CD4-positive, alpha-beta T cell treated with Interleukin-21 for 1 hour (primary cell): ENCODE data around the gene SSTR4.

ENCODE experiments used
- DNase-seq: peaks from one replicate; pipeline ENCODE4 v3.0.0-alpha.2; 2020

SSTR4 gene

GRCh38 chr20:23068283-23068682 is 33.2 kb downstream of the SSTR4 start:
- DNase-seq: no peak

DNA sequence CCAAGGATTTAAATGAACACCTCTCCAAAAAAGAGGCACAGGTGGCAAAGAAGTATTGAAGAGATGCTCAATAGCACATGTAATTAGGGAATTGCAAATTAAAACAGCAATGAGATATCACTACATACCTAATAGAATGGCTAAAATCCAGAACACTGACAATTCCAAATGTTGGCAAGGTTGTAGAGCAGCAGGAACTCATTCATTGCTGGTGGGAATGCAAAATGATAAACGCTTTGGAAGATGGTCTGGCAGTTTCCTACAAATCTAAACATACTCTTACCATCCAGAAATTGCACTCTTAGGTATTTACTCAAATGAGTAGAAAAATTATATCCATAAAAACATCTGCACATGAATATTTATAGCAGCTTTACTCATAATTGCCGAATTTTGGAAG is 34.0 kb downstream of the SSTR4 start:
- DNase-seq: no peak

DNA sequence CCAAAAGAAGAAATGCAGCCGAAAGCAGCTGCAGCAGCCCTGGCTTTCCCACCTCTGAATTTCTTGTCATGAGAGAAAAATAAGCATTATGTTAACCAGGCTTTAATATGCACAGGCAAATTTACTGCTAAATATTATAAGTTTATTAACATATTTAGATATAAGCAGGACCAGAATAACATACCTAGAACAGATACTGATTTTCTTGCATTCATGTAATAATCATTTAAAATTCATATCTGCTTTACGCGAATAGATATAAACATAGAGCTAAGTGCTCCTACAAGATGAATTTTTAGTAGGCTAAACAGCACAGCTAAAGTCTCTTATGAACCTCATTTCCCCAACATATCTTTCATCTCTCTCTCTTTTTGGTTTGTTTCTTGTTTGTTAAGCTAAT is 36.3 kb downstream of the SSTR4 start:
- DNase-seq: no peak

DNA sequence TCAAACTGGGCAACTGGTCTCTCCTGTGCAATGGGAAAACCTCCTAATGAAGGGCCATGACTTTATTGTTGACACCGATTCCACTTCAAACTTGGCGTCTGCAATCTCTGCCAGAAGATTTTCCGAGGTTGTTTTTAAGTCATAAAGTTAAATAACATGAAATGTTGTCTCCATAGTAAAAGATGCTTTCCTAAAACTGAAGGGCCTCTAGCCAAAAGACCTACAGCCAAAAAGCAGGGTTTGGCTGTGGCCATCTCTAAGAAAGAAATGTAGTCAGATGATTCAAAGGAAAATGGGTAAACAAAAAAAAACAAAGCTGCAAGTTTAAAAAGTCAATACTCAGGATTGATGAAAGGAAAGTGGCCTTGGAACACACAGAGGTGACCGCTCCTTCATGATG is 36.9 kb downstream of the SSTR4 start:
- DNase-seq: no peak

- DNase-seq: no peak
These were observed 37.9 kb downstream of the SSTR4 start for GRCh38 chr20:23072892-23073586.

DNA sequence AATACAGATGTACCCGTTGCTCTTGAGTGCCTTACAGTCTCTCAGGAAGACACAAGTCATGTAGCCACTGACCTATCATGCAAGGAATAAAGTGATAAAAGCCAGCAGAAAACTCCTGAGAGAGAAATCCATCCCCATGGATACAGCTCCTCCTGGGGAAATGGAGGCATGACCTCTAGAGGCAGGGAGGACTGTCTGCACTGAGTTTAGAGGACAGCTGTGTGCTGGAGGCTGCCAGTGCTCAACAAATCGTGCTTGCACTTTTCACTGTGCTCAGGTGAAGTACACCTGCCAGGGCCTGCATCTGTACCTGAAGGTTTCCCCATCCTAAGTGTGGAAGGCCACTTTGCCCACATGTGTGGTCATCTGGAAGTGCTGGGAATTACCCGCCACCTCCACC is 38.9 kb downstream of the SSTR4 start:
- no peak for DNase-seq

DNA sequence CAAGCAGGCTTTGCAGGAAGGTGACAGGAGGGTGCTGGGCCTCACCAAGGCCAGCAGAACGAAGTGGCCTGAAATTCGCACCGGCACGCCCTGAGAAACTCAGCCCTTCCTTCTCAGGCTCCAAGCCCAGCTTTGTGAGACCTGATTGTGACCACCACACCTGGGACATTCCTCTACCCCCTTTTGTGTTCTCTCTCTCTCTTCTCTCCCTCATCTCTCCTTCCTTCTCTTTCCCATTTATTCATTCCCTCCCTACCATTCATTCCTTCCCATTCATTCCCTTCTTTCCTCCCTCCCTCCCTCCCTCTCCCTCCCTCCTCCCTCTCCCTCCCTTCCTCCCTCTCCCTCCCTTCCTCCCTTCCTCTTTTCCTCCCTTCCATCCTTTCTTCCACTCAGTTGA is 42.2 kb downstream of the SSTR4 start:
- no peak for DNase-seq

DNA sequence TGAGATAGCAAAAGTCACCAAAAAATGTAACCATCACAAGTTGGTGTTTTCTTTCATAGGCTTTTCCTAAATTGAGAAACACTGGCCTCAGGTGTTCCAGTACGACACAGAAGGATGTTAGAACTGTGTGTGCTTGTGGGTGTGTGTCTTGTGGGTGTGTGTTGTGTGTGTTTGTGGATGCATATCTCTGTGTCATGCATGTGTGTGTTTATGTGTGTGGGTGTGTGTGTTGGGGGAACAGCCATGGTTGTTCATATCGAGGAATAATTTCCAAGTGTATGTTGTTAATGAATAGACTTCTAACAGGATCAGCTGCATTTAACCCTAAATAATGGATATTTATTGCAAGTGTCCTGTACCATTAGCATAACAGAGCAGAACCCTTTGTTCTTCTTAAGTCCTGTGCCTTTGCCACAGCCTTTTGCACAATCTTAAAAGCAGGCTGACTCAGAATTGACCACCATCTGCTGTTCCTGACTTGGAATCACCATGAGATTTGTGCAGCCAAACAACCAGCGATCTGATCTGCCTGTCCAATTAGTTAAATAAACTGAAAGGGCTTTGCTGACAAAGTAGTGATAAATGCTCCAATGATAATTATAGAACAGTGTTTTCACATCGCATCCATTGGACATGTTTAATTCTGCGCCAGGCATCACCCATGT is 43.4 kb downstream of the SSTR4 start:
- DNase-seq: no peak

GRCh38 chr20:23079016-23079351 is 43.9 kb downstream of the SSTR4 start:
- no peak for DNase-seq

- DNase-seq: no peak
These were observed 44.8 kb downstream of the SSTR4 start for GRCh38 chr20:23079926-23080325.

DNA sequence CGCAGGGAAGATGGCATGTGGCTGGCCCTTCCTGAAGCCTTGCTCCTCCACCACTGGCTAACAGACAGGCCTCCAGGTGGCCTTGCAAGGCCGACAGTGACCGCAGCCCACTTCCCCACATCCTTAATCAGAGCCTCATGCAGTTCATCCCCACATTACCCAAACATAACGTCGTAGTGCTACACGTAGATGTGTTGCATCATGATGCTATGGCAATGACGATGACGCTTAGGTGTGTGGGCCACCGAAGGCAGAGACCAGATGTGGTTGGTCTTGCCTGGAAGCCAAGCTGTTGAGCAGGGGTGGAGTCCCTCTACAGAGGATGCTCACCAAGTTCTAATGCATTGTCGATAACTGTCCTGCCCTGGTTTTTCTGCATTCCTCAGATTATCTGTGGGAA is 45.4 kb downstream of the SSTR4 start:
- no peak for DNase-seq

DNA sequence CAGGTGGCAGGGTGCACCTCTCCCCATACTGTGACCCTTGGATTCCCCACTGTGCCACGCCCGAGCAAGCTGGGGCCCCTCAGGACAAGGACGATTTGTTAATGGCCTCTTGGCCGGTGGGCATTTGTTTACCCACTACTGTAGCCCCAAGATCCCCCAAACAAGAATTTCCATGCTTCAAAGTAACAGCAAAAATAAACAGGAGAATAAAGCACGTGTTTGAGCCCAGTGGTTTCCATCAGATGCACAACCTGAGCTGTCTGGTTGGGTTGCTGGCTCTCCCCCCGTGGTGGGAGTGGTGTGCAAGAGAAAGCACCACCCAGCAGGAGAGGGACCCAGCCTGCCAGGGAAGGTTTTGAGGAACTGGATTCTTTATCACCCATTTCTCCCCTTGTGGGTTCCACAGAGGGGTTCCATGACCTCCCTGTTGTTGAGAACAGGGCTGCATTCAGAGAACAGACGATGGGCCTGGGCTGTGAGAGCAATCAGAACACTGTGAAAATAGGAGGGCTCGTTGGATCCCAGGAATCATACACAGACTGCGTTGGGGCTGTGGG is 46.2 kb downstream of the SSTR4 start:
- no peak for DNase-seq

- no peak for DNase-seq
These were observed 47.9 kb downstream of the SSTR4 start for GRCh38 chr20:23082846-23083552.

GRCh38 chr20:23083553-23084220 is 48.6 kb downstream of the SSTR4 start:
- no peak for DNase-seq

- no peak for DNase-seq
These were observed 49.3 kb downstream of the SSTR4 start for GRCh38 chr20:23084282-23084844.

GRCh38 chr20:23084845-23085365 is 49.8 kb downstream of the SSTR4 start:
- DNase-seq: no peak

- DNase-seq: no peak
These were observed 50.4 kb downstream of the SSTR4 start for GRCh38 chr20:23085436-23086055.

- DNase-seq: peak; percentile 19
These were observed 51.0 kb downstream of the SSTR4 start, which contains the start of gene CD93 for GRCh38 chr20:23086056-23086566. Gene CD93, minus strand, starts transcription at chr20:23086324. Its CDS starts 132 bp downstream, at chr20:23086192.

GRCh38 chr20:23086931-23087411 is 51.9 kb downstream of the SSTR4 start:
- peak; percentile 7 for DNase-seq

DNA sequence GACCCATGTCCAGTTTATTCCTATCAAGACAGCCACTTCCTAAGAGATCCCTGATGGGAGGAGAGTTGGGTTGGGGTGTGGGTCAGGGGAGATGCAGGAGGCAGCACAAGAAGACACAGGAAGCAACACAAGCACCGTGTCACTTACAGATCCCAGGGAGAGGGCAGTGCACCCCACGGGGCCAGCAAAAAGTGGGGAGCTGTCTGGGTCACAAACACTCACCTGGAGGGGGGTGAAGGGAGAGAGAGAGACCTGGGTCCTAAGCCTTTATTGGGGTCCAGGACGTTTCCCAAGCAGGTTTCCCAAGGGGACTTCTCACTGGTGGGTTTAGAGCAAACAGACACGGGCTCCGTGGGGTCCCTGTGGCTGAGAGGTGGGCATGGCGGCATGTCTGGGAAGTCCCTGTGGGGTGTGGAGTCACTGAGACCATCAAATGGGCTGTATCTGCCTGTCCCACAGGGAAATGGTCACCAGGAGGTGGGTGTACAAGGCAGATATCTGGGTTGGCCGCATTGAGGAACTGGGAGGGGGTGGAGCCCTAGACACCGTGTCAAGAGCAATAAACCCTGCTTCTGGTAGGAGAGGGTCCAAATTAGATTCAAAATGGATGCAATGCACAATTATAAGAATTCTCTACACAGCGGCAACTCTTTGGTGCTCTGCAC is 52.6 kb downstream of the SSTR4 start:
- DNase-seq: no peak
